ENCODE measurements around the gene PRPF31. TPM values are rescaled to one million over a fixed set of nuclear protein-coding genes. Genes with fewer than 3 reads are reported as not detected.

The PRPF31 gene
- total RNA-seq, 1 donor from 2014 or later: 44.9 TPM

- no peak for DNase-seq
These were observed 26.7 kb downstream of the PRPF31 start for GRCh38 chr19:54142166-54142780.

DNA sequence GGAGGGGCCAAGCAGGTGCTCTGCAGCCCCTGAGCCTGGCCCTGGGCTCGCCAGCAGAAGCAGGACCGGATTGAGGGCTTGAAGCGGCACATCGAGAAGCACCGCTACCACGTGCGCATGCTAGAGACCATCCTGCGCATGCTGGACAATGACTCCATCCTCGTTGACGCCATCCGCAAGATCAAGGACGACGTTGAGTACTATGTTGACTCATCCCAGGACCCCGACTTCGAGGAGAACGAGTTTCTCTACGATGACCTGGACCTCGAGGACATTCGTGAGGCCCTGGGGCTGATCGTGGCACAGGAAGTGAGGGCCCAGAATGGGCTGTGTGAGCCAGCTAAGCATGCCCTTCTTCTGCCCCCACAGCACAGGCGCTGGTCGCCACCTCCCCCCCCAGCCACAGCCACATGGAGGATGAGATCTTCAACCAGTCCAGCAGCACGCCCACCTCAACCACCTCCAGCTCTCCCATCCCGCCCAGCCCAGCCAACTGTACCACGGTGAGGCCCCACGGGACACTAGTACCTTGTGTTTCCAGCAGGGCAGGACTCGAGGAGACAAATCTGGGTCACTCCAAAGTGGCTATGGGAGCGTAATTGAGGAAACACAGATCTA, 30.1 kb downstream of the PRPF31 start:
- DNase-seq: no peak

GRCh38 chr19:54147676-54148075, 32.1 kb downstream of the PRPF31 start:
- no peak for DNase-seq

- DNase-seq: no peak
These were observed 32.6 kb downstream of the PRPF31 start for GRCh38 chr19:54148158-54148557.

DNA sequence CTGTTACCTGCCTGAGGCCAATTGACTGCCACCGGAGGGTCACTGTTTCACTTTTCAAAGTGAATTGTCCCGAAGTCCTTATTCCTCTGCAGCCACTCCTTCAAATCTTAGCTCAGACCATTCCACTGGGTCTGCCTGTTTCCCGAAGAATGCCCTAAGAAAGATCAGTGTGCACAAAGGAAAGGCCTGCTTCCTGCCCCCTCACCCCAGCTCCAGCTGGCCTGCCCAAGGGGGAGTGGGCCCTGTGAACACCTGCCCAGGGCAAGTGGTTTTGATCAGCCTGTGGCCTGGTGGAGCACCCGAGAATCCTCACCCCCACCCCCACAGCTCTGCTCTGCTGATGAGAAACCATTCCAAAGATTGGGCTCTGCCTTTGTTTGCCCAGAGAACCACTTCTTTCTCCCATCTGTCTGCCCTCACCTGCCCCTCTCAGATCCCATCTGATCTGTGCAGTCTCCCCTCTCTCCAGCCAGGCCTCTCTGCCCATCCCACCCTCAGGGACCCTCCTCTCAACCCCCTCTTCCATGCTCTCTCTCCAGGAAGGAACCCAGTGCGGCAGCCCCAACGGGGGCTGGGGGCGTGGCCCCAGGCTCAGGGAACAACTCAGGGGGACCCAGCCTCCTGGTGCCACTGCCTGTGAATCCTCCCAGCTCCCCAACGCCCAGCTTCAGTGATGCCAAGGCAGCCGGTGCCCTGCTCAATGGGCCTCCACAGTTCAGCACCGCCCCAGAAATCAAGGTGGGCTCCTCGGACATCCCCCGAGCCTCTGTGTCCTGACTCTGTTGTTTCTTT, 33.7 kb downstream of the PRPF31 start:
- DNase-seq: no peak

DNA sequence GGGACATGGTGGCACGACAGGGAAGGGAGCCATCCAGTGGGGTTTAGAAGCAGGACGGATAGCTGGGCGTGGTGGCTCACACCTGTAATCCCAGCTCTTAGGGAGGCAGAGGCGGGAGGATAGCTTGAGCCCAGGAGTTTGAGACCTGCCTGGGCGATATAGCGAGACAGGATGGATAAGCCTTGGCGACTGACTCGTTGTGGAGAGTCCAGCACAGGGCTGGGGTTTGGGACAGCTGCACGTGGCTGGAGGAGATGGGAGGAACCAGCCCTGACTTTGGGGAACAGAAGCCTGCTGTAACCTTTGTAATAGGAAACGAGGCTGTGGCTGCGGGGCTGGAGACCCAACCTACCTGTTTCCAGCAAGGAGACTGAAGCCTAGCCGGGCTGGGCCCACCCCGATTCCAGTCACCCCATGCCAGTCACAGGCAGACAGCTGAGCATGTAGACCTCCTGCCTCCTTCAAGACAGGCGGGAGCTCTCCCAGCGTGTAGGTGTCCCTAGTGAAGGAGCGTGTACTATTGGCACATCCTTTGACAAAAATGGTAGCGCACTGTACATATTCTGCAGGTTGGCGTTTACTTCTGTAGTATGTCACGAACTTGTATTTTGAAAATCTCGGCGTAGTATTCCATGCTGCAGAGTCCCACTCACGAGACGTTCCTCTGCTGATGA, 35.9 kb downstream of the PRPF31 start:
- DNase-seq: no peak

GRCh38 chr19:54152267-54152666, 36.7 kb downstream of the PRPF31 start:
- no peak for DNase-seq

GRCh38 chr19:54152878-54153524, 37.4 kb downstream of the PRPF31 start:
- DNase-seq: no peak

DNA sequence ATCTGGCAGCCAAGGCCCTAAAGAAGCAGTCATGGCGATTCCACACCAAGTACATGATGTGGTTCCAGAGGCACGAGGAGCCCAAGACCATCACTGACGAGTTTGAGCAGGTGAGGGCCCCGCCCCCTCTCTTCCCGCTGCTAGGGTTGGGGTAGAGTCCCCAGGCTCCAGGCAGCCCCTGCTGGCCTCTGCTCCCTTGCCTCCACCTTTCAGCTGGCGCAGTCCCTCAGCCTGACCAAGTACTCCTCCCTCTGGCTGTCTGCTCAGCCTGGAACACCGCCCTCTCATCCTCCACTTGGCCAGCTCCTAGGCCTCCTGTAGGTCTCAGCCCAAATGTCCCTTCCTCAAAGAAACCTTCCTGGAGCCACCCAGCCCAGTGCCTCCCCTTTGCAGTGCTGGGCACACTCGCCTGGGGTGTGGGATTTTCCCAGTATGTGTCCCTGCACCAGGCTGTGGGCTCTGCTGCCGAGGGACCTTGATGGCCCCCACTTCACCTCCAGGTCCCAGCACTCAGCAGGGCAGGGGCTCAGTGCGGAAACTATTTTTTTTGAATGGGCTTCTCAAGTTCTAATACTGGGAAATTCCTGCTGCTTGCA, 38.3 kb downstream of the PRPF31 start:
- peak; percentile 28 for DNase-seq

- no peak for DNase-seq
These were observed 39.2 kb downstream of the PRPF31 start for GRCh38 chr19:54154603-54155345.

DNA sequence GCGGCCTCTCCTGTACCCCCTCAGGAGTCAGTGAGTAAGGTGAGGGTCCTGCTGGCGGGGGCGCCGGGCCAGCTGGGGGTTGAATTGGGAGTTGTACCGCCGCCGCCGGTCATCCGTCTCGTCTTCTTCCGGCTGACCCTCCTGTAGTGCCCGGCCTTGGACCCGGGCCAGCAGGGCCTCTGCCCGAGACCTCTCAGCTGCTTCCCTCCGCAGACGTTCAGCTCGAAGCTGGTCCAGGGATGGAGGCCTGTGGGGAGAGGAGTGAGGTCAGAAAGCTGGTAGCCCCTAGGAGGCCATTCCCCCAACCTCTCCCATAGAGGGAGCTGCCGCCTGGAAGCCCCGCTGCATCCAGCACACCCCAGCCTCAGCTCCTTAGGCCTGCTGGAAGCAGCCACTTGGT, 40.1 kb downstream of the PRPF31 start:
- no peak for DNase-seq

GRCh38 chr19:54156490-54156889, 40.9 kb downstream of the PRPF31 start:
- DNase-seq: no peak

DNA sequence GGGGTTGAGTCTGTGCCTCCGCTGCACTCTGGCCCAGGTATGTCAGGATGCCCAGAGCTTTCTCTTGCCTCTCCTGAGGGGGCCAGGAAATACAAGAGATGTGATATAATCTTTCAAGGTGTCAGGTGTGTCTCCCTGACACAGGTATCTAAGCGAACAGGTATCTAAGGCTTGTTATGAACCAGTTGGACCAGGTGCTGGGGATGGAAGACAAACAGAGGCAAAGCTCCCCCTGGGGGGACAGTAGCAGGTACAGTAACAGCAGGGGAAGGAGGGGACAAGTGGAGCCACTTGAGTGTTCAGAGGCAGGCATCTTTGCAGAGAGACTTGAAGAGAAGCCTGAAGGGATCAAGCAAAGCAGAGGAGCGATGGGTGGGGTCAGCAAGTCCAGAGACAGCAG, 41.4 kb downstream of the PRPF31 start:
- peak; percentile 67 for DNase-seq

GRCh38 chr19:54158812-54159351, 43.3 kb downstream of the PRPF31 start:
- DNase-seq: no peak

DNA sequence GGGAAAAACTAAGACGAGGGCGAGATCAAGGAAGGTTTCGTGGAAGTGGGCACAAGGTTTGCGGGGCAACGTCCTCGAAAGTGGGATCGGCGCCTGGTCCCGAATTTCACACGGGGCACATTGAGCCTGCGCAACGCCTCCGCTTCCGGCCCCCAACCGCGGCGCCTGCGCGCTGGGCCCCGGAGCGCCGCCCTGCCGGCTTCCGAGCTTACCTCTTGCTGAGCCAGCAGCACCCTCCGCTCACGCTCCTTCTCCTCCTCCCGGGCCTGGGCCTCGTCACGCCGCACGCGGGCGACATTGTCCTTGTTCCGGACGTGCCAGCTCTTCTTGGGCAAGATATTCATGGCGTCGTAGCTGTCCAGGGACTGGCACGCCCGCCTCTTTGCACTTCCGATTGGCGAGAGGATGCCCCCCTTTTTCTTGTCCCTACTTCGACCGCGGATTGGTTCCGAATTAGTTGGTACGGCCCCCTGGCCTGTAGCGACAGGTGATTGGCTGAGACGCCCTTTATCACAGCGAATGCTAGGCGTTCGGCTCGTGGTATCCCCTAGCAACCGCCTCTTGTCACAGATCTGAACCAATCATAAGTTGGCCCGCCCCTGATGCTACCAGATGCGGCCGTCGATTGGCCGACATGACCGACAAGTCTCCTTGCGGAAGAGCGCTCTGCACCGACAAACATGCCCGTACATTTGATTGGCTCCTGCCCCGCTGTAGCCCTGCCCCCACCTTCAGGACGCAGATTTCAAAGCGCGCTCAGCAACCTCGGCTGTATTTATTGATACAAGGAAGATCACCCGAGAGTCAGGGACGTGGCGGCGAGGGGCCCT, 44.0 kb downstream of the PRPF31 start, which contains the start of gene LENG1:
LENG1 (minus strand) TSS at position 370 of the 830 bp plus-strand sequence; CDS start at position 344, 26 bp downstream.
- peak; percentile 100 for DNase-seq

DNA sequence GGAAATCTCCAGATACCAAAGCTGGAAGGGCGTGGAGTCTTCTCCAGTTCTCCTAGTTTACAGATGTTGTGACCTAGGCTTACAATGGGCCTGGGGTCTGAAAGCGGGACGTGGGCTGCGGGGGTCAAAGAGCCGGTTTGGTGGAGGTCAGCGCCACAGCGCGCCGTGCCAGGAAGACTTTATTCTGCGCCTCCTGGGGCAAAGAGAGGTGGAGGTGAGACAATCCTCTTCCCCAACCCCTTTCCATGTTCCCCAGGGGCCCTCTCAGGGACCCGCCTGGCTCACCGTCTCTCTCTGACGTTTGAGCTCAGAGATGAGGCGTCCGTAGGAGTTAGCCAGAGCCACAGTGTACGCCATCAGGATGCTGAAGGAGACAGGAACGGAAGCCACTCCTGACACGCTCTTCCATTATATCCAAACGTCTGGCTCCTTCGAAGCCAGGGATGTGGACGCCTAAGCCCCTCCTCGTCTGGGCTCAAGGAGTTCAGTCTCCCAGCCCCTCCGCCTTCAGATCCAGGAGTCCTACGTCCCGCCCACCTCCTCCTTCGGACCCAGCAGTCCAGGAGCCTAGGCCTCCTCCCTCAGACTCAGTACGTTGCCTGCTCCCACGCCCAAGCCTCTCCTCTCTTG, 44.7 kb downstream of the PRPF31 start:
- peak; percentile 50 for DNase-seq

GRCh38 chr19:54160854-54161253, 45.3 kb downstream of the PRPF31 start:
- DNase-seq: no peak

- peak; percentile 80 for DNase-seq
These were observed 46.8 kb downstream of the PRPF31 start for GRCh38 chr19:54162241-54162805.

GRCh38 chr19:54162884-54163283, 47.3 kb downstream of the PRPF31 start:
- no peak for DNase-seq
